GM18951 (cell line): ENCODE data around the gene SLC16A6.

Experiments used
- POLR2A ChIP-seq: IDR thresholded peaks from 4 replicates; pipeline ENCODE4 v1.6.1; 2011; ENCODE audit warnings: mild to moderate bottlenecking; ENCODE audit not compliant: insufficient read length, insufficient read depth; ENCODE audit errors: extremely low read depth
- in situ Hi-C: fragments of 300-500 bp; cut with MboI; formaldehyde crosslinking; loops from one replicate; pipeline ENCODE4 v1.12.0; 2022; ENCODE audit warnings: low sequenced_read_pairs, mixed read lengths, inconsistent platforms; ENCODE audit not compliant: unreplicated experiment

SLC16A6 gene

GRCh38 chr17:68258890-68259647, 31.9 kb downstream of the SLC16A6 start:
- peak; percentile 37 for TF ChIP-seq POLR2A
- in situ Hi-C loops, result loop anchor here (25.0 kb wide), 1 partner anchor 503 kb away; no protein-coding TSS in a partner anchor

- in situ Hi-C loops, result loop anchor here (25.0 kb wide), 1 partner anchor 504 kb away; no protein-coding TSS in a partner anchor
- no peak for TF ChIP-seq POLR2A
These were observed 33.0 kb downstream of the SLC16A6 start for GRCh38 chr17:68257934-68258333.

GRCh38 chr17:68256701-68257100, 34.2 kb downstream of the SLC16A6 start:
- in situ Hi-C loops, result loop anchor here (25.0 kb wide), 1 partner anchor 506 kb away; no protein-coding TSS in a partner anchor

- in situ Hi-C loops, result loop anchor here (25.0 kb wide), 1 partner anchor 506 kb away; no protein-coding TSS in a partner anchor
- no peak for TF ChIP-seq POLR2A
These were observed 35.0 kb downstream of the SLC16A6 start for GRCh38 chr17:68255731-68256538.

- in situ Hi-C loops, result loop anchor here (25.0 kb wide), 1 partner anchor 507 kb away; no protein-coding TSS in a partner anchor
- TF ChIP-seq POLR2A, result no peak
These were observed 35.8 kb downstream of the SLC16A6 start for GRCh38 chr17:68255151-68255550.

DNA sequence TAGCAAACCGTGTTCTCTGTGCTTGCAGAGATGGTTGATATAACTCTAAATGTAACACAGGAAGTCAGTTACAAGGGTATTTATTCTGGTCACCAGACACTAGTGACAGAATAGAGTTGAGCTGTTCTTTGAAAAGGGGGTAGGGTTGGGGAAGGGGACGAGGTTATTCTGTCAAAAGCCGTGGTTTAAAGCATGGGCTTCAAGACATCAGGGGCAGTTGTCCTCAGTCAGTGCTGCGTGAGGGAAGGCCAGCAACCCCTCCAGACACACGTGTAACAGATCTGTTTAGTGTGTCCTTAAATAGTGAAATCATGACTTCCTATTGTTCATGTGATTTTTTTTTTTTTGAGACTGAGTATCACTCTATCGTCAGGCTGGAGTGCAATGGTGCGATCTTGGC, 37.5 kb downstream of the SLC16A6 start:
- in situ Hi-C loops, result loop anchor here (25.0 kb wide), 1 partner anchor 509 kb away; no protein-coding TSS in a partner anchor

DNA sequence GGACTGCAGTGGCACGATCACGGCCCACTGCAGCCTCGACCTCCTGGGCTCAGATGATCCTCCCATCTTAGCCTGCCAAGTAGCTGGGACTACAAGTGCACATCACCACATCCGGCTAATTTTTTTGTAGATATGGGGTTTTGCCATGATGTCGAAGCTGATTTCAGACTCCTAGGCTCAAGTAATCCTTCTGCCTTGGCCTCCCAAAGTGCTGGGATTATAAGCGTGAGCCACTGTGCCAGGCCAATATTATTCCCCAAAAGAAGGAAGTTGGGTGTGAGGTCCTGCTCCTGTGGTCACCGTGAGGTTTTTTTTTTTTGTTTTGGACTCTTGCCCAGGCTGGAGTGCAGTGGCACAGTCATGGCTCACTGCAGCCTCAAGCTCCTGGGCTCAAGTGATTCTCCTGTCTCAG, 41.6 kb downstream of the SLC16A6 start:
- in situ Hi-C loops, result no loop called here
- no peak for TF ChIP-seq POLR2A

DNA sequence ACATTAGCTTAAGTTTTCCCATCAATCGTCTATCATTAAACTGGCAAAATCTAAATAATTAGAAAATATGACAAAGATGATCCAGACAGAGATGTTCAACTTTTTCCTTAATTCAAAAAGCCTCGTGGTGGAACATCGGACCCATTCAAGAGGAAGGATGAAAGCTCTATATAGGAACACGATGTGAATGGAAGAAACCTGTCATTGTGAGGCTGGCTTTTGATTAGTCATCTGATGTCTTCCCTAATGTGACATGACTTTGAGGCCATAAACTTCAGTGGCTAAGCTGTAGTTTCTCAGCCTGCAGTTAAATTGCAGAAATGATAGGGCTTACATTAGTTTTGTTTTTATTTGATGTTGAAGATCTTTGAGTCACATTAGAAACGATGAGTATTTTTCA, 42.0 kb downstream of the SLC16A6 start:
- TF ChIP-seq POLR2A, result no peak
- in situ Hi-C loops, result no loop called here

- in situ Hi-C loops, result no loop called here
- TF ChIP-seq POLR2A, result no peak
These were observed 42.6 kb downstream of the SLC16A6 start for GRCh38 chr17:68248199-68248825.

GRCh38 chr17:68247445-68248198, 43.3 kb downstream of the SLC16A6 start, which contains the start of gene AMZ2:
Gene AMZ2 (plus strand): TSS chr17:68248043. CDS start chr17:68250188, 2,145 bp downstream.
- in situ Hi-C loops, result no loop called here
- peak; percentile 96 for TF ChIP-seq POLR2A

DNA sequence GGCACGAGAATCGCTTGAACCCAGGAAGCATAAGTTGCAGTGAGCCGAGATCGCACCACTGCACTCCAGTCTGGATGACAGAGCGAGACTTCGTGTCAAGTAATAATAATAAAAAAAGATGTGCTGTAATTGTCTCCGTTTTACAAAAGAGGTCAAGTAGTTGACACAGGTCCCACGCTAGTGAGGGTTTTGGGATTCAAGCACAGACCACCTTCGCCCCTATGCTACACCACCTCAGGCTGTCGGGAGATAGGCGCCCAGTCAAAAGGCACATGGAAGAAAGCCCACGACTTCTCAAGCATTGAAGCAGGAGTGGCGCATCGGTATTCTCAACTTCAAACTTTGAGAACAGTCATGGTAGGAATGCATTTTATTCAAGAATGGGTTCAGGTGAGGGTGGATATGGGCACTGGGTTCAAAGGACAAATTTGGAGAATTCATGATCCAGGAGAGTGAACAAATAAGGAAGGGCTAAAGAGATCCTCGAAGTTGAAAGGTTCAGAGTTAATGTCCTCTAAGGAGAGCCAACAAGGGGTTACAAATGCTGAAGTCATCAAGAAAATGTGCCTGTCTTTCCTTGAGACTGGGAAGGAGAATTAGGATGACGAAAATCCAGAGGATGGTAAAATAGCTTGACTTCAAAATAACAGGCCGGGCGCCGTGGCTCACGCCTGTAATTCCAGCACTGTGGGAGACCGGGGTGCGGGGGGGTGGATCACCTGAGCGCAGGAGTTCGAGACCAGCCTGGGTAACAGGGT, 44.5 kb downstream of the SLC16A6 start:
- in situ Hi-C loops, result no loop called here
- TF ChIP-seq POLR2A, result no peak
